OCI-LY1 (cell line): Measurements from ENCODE around the gene NPAS2.

Experiments used
- H2AFZ ChIP-seq: fragments of 200-600 bp; sonication (generic), shearing (Covaris generic); 2 replicates; pipeline ENCODE4 v1.6.0; 2014; ENCODE audit warnings: antibody characterized with exemption, mild to moderate bottlenecking, low read length
- H3F3A ChIP-seq: fragments of 200-600 bp; sonication (generic), shearing (Covaris generic); 2 replicates; pipeline ENCODE4 v1.6.0; 2014; ENCODE audit warnings: mild to moderate bottlenecking, antibody characterized with exemption, low read length, moderate library complexity; ENCODE audit not compliant: insufficient read depth
- H3K27ac ChIP-seq: fragments of 200-600 bp; sonication (generic); 2 replicates; pipeline ENCODE4 v1.5.1; 2014; ENCODE audit warnings: low read length, mixed run types, mild to moderate bottlenecking, low read depth; ENCODE audit not compliant: poor library complexity, severe bottlenecking
- H3K27me3 ChIP-seq: fragments of 200-600 bp; sonication (generic); 2 replicates; pipeline ENCODE4 v1.6.0; 2014; ENCODE audit warnings: antibody characterized with exemption, mild to moderate bottlenecking, low read length, moderate library complexity; ENCODE audit not compliant: insufficient read depth
- H3K36me3 ChIP-seq: fragments of 200-600 bp; sonication (generic); 2 replicates; pipeline ENCODE4 v1.6.1; 2014; ENCODE audit warnings: mild to moderate bottlenecking, antibody characterized with exemption, low read length, moderate library complexity, mixed read lengths; ENCODE audit not compliant: insufficient read depth
- H3K4me1 ChIP-seq: fragments of 200-600 bp; sonication (generic); 2 replicates; pipeline ENCODE4 v1.5.1; 2014; ENCODE audit warnings: mild to moderate bottlenecking, low read length, moderate library complexity; ENCODE audit not compliant: insufficient read depth, severe bottlenecking
- H3K4me2 ChIP-seq: fragments of 200-600 bp; sonication (generic), shearing (Covaris generic); 2 replicates; pipeline ENCODE4 v1.6.1; 2014; ENCODE audit warnings: low read length
- H3K4me3 ChIP-seq: fragments of 200-600 bp; sonication (generic); 2 replicates; pipeline ENCODE4 v1.5.1; 2014; ENCODE audit warnings: low read length, low read depth, mild to moderate bottlenecking, mixed read lengths; ENCODE audit not compliant: poor library complexity, severe bottlenecking
- H3K79me2 ChIP-seq: fragments of 200-600 bp; shearing (Covaris generic); 2 replicates; pipeline ENCODE4 v1.6.1; 2016; ENCODE audit warnings: mixed run types, low read length, mixed read lengths; ENCODE audit not compliant: insufficient read depth
- H3K9ac ChIP-seq: fragments of 200-600 bp; sonication (generic), shearing (Covaris generic); 2 replicates; pipeline ENCODE4 v1.6.1; 2014; ENCODE audit warnings: mild to moderate bottlenecking, low read length, mixed read lengths
- H3K9me2 ChIP-seq: fragments of 200-600 bp; sonication (generic), shearing (Covaris generic); 2 replicates; pipeline ENCODE4 v1.6.1; 2014; ENCODE audit warnings: low read depth, mild to moderate bottlenecking, low read length, mixed read lengths
- H3K9me3 ChIP-seq: fragments of 200-600 bp; shearing (Covaris generic); 2 replicates; pipeline ENCODE4 v1.6.1; 2014; ENCODE audit warnings: low read length, mixed read lengths
- H4K20me1 ChIP-seq: fragments of 200-600 bp; sonication (generic), shearing (Covaris generic); 2 replicates; pipeline ENCODE4 v1.6.0; 2016; ENCODE audit warnings: mild to moderate bottlenecking, low read length; ENCODE audit not compliant: insufficient read depth
- EZH2 ChIP-seq: fragments of 200-600 bp; sonication (generic), shearing (Covaris generic); IDR thresholded peaks from 2 replicates; pipeline ENCODE4 v1.8.0; 2017; ENCODE audit warnings: borderline replicate concordance, mixed run types, mild to moderate bottlenecking, antibody characterized with exemption, low read length, moderate library complexity, mixed read lengths
- TF ChIP-seq, protein P1 (sequence below): fragments of 200-600 bp; sonication (generic), shearing (Covaris generic); IDR thresholded peaks from 2 replicates; pipeline ENCODE4 v1.5.1; 2017; ENCODE audit warnings: mild to moderate bottlenecking, antibody characterized with exemption, low read length, moderate library complexity, mixed read lengths

NPAS2 gene

DNA sequence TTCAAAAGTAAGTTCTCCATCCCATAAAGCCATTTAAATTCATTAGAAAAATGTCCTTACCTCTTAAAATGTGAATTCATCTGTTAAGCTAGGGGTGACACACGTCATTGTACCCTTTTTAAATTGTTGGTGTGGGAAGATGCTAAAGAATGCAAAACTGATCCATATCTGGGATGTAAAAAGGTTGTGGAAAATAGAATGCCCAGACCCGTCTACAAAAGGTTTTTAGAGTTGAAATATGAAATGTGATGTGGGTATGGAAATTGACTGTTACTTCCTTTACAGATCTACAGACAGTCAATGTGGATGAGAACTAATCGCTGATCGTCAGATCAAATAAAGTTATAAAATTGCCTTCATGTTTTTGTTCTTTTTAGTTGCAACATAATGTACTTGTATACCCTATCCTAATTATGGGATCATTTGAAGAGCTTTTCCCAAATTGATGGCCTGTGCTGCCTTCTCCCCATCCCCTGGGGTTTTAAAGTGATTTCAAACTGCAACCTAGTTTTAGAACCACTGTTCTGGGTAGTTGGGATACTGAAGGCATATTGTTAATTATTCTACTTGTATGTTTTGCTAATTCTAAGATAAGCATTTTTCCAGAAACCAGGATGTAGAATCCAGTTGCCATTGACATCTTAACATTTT, 186.3 kb downstream of the NPAS2 start:
- Histone ChIP-seq H3K79me2 (peaks cover 15% of the 10 kb centered on the region), H3K27me3 (no peaks in the 10 kb centered on the region), H3K4me2 (no peak overlapping the region), H3K27ac (no peak overlapping the region), H3K36me3 (peaks cover 82% of the 10 kb centered on the region), H4K20me1 (no peaks in the 10 kb centered on the region), H2AFZ (no peak overlapping the region), H3K9ac (no peak overlapping the region), H3F3A (0 out of 2 replicates have a peak, but pooled peaks cover 3% of the 10 kb centered on the region), H3K9me3 (no peaks in the 10 kb centered on the region), H3K4me3 (no peak overlapping the region), H3K4me1 (peaks cover 22% of the 10 kb centered on the region), H3K9me2 (no peaks in the 10 kb centered on the region)
- TF ChIP-seq EZH2: no peak
- TF ChIP-seq, protein P1, sequence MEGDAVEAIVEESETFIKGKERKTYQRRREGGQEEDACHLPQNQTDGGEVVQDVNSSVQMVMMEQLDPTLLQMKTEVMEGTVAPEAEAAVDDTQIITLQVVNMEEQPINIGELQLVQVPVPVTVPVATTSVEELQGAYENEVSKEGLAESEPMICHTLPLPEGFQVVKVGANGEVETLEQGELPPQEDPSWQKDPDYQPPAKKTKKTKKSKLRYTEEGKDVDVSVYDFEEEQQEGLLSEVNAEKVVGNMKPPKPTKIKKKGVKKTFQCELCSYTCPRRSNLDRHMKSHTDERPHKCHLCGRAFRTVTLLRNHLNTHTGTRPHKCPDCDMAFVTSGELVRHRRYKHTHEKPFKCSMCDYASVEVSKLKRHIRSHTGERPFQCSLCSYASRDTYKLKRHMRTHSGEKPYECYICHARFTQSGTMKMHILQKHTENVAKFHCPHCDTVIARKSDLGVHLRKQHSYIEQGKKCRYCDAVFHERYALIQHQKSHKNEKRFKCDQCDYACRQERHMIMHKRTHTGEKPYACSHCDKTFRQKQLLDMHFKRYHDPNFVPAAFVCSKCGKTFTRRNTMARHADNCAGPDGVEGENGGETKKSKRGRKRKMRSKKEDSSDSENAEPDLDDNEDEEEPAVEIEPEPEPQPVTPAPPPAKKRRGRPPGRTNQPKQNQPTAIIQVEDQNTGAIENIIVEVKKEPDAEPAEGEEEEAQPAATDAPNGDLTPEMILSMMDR: no peak

DNA sequence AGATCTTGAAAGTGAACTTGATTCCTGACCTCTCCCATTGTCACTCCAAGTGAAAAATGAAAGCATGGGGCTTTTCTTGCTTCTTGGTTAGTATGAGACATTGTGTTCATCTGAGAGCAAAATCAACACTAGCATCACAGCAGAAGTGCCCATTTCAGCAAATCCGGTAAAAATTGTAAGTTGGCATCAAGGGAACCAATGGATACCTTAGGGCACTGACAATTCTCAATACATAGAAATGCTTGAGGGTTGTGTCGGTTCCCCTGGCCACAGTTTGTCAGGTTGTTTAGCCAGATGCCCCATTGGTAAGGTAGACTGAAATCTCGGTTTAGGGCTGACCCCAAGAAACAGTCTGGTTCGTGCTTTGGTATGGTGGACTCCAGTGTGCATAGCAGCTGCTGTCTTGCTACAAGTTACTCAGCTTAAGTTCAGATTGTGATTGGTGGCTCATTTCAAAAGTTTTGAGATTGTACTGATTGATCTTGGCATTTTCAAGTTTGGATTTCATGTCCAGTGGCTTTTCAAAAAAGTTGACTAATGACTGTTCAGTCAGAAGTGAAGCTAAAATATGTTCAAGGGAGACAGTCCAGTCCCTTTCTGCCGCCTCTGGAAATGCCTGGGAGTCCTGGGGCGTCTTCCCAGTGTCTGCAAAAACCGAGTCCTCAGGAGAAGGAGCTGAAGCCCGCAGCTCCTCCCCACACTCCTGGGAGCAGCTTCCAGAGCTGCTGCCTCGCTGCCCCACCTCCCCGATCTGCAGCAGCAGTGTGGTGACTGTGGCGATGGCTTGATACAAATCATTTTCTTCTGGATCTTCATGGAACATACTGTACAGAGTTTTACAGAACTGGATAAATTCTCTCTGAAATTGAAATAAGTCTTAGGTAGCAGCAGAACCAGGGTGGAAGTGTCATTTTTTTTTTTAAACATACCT, 187.7 kb downstream of the NPAS2 start:
- H3K4me2 ChIP-seq: no peak overlapping the region
- no peak overlapping the region for H2AFZ ChIP-seq
- no peak overlapping the region for H3K9ac ChIP-seq
- no peaks in the 10 kb centered on the region for H3K9me2 ChIP-seq
- H3K36me3 ChIP-seq: peaks cover 83% of the 10 kb centered on the region
- H3F3A ChIP-seq: peaks cover 3% of the 10 kb centered on the region; the same call in 1 of the 2 replicates
- no peak overlapping the region for H3K27ac ChIP-seq
- H3K4me1 ChIP-seq: peaks cover 17% of the 10 kb centered on the region
- no peak for TF ChIP-seq EZH2
- TF ChIP-seq, protein P1: no peak
- no peaks in the 10 kb centered on the region for H3K9me3 ChIP-seq
- H3K27me3 ChIP-seq: no peaks in the 10 kb centered on the region
- H3K4me3 ChIP-seq: no peak overlapping the region
- peaks cover 9% of the 10 kb centered on the region for H3K79me2 ChIP-seq
- no peaks in the 10 kb centered on the region for H4K20me1 ChIP-seq

DNA sequence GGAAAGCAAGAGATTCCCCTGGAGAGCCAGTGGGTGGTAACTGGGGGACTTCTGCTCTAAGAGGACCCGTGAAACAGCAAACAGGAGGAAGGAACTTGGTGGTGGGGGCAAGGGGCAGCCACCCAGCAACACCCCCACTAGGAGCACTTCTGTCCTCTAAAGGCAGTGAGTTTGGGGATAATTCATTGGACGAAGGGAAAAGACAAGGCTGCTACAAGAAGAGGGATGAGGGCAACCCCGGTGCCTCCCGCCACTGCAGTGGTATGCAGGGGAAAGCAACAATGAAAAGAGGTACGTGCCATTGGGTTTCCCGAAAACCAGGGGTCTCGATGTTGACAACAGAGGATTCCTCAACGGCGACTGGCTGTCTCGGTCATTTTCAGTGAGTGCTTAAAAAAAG, 191.2 kb downstream of the NPAS2 start:
- peaks cover 68% of the 10 kb centered on the region for H3K36me3 ChIP-seq
- H3K4me3 ChIP-seq: no peak overlapping the region
- H3F3A ChIP-seq: peaks cover 3% of the 10 kb centered on the region; the same call in 1 of the 2 replicates

More for the DNA sequence above, 191.2 kb downstream of the NPAS2 start:
- no peak overlapping the region for H3K9ac ChIP-seq
- no peak overlapping the region for H2AFZ ChIP-seq
- H3K4me1 ChIP-seq: no peaks in the 10 kb centered on the region
- H3K4me2 ChIP-seq: no peak overlapping the region
- no peaks in the 10 kb centered on the region for H3K9me2 ChIP-seq
- TF ChIP-seq, protein P1: no peak
- no peak for TF ChIP-seq EZH2
- H3K27me3 ChIP-seq: no peaks in the 10 kb centered on the region
- no peaks in the 10 kb centered on the region for H3K79me2 ChIP-seq
- H3K27ac ChIP-seq: no peak overlapping the region
- H3K9me3 ChIP-seq: 0 out of 2 replicates have a peak, but pooled peaks cover 6% of the 10 kb centered on the region
- H4K20me1 ChIP-seq: no peaks in the 10 kb centered on the region
